Lower lobe of right lung (tissue), 2 donors: ENCODE measurements around the gene PLCXD3. TPM values are rescaled to one million over a fixed set of nuclear protein-coding genes. Genes with fewer than 3 reads are reported as not detected.

Experiments
- ATAC-seq, 2 donors: fragments of 200-7000 bp; cut with Tn5 transposase; one replicate each; pipeline ENCODE4 v1.9.1; 2020 to 2022; ENCODE audit warnings: mild to moderate bottlenecking in 2 of 2, moderate library complexity in 2 of 2
- DNase-seq: peaks from one replicate; pipeline ENCODE4 v3.0.0-alpha.2; 2020
- H3K27ac ChIP-seq: fragments of 200-600 bp; one replicate; pipeline ENCODE4 v1.8.0; 2022
- H3K27me3 ChIP-seq: fragments of 200-600 bp; one replicate; pipeline ENCODE4 v1.8.0; 2022; ENCODE audit warnings: low read depth
- H3K36me3 ChIP-seq: fragments of 200-600 bp; one replicate; pipeline ENCODE4 v1.8.0; 2022; ENCODE audit warnings: mild to moderate bottlenecking
- H3K4me1 ChIP-seq: fragments of 200-600 bp; one replicate; pipeline ENCODE4 v1.8.0; 2022
- H3K4me3 ChIP-seq: fragments of 200-600 bp; one replicate; pipeline ENCODE4 v1.8.0; 2022; ENCODE audit warnings: mild to moderate bottlenecking
- H3K9me3 ChIP-seq: fragments of 200-600 bp; one replicate; pipeline ENCODE4 v1.8.0; 2022
- CTCF ChIP-seq: fragments of 200-600 bp; IDR thresholded peaks from one replicate; pipeline ENCODE4 v1.8.0; 2022; ENCODE audit warnings: antibody characterized with exemption, mild to moderate bottlenecking
- intact Hi-C: fragments of 100-400 bp; cut with DNase I; formaldehyde crosslinking; loops from one replicate; pipeline ENCODE4 v1.11.0; 2022
- long read RNA-seq: library from polyadenylated mRNA; unstranded; transcript quantifications from one replicate; pipeline ENCODE4 v2.0.0, GENCODE V29; 2021
- total RNA-seq: library from RNA; stranded (reverse); fragmentation: NEBNext Ultra II Directional; extraction: Animal tissue kit (Norgen Biotek cat#: 25700); gene quantifications from one replicate; pipeline ENCODE4 v1.2.1, GENCODE V29; 2021
- donor health status: DM: no; HTN: yes; CAD: no; lungs with severe emphysema.

Gene PLCXD3
- 2.8 TPM for total RNA-seq
- long read RNA-seq, full-length matches to known transcripts: 1 of 3 reads
- long read RNA-seq, partial matches to known transcripts: 1 of 3 reads
- long read RNA-seq, other reads (novel, unspliced or antisense): 1 of 3 reads

- Histone ChIP-seq H3K36me3 (no peaks in the 10 kb centered on the region), H3K27me3 (peaks cover 21% of the 10 kb centered on the region), H3K4me1 (peaks cover 8% of the 10 kb centered on the region), H3K9me3 (no peaks in the 10 kb centered on the region), H3K4me3 (peak within 1 kb of the TSS; percentile 58), H3K27ac (no peak within 1 kb of the TSS)
- ATAC-seq: peak; percentile 80 to 86
- intact Hi-C loops: no loop called here
- DNase-seq: peak; percentile 46
- TF ChIP-seq CTCF: no peak
Observed at GRCh38 chr5:41510176-41510831, at the start of gene PLCXD3. Gene PLCXD3 (minus strand): TSS chr5:41510601. CDS start chr5:41510526, 75 bp downstream.

- DNase-seq (no peak), ATAC-seq (no peak)
- no peaks in the 10 kb centered on the region for H3K27me3 ChIP-seq
- H3K4me1 ChIP-seq: no peaks in the 10 kb centered on the region
- no peaks in the 10 kb centered on the region for H3K36me3 ChIP-seq
- intact Hi-C loops: no loop called here
- no peak overlapping the region for H3K4me3 ChIP-seq
- H3K9me3 ChIP-seq: no peaks in the 10 kb centered on the region
- no peak overlapping the region for H3K27ac ChIP-seq
- TF ChIP-seq CTCF: no peak
Observed at GRCh38 chr5:41559184-41559583, 48.8 kb upstream of the PLCXD3 start.

- Histone ChIP-seq H3K36me3 (no peaks in the 10 kb centered on the region), H3K4me1 (no peaks in the 10 kb centered on the region), H3K27me3 (no peaks in the 10 kb centered on the region), H3K27ac (no peak overlapping the region), H3K9me3 (no peaks in the 10 kb centered on the region), H3K4me3 (no peak overlapping the region)
- no peak for DNase-seq
- intact Hi-C loops: no loop called here
- no peak for TF ChIP-seq CTCF
- no peak for ATAC-seq
Observed at GRCh38 chr5:41558295-41558694, 47.9 kb upstream of the PLCXD3 start.

- Histone ChIP-seq H3K4me1 (no peaks in the 10 kb centered on the region), H3K4me3 (no peak overlapping the region), H3K9me3 (no peaks in the 10 kb centered on the region), H3K27ac (no peak overlapping the region), H3K36me3 (no peaks in the 10 kb centered on the region), H3K27me3 (no peaks in the 10 kb centered on the region)
- DNase-seq: no peak
- no peak for TF ChIP-seq CTCF
- no peak for ATAC-seq
- intact Hi-C loops: no loop called here
Observed at GRCh38 chr5:41547991-41548390, 37.6 kb upstream of the PLCXD3 start.

GRCh38 chr5:41542183-41542582 lies 31.8 kb upstream of the PLCXD3 start:
- Histone ChIP-seq H3K36me3 (no peaks in the 10 kb centered on the region), H3K27ac (no peak overlapping the region), H3K27me3 (no peaks in the 10 kb centered on the region), H3K4me1 (no peaks in the 10 kb centered on the region), H3K4me3 (no peak overlapping the region), H3K9me3 (no peaks in the 10 kb centered on the region)
- intact Hi-C loops: no loop called here
- DNase-seq (no peak), ATAC-seq (peak; percentile 16 to 39)
- no peak for TF ChIP-seq CTCF
